Renal cortex interstitium (tissue), 11 donors: Measurements from ENCODE around the gene SKIC8. TPM values are rescaled to one million over a fixed set of nuclear protein-coding genes. Genes with fewer than 3 reads are reported as not detected.
A peak's percentile ranks its signal among the peaks of the same experiment; 100 is the strongest.

Source experiments
- DNase-seq, 11 donors: peaks; one replicate each; pipeline ENCODE4 v3.0.0-alpha.2; 2013; ENCODE audit warnings: low read depth in 9 of 11, low spot score in 4 of 11; ENCODE audit errors: extremely low read depth in 1 of 11
- polyA plus RNA-seq, 3 donors: library from polyadenylated mRNA; unstranded; fragments of 120-200 nt; gene quantifications; one replicate each; pipeline ENCODE4 v1.2.1, GENCODE V29; 2013; ENCODE audit not compliant: insufficient read length in 3 of 3

The SKIC8 gene
- polyA plus RNA-seq, 3 donors: 103 to 108 (median 108) TPM

GRCh38 chr15:78243491-78243941, 55.9 kb downstream of the SKIC8 start:
- peak in 3 of 11 donors; percentile 19 to 35 (median 31) for DNase-seq

DNA sequence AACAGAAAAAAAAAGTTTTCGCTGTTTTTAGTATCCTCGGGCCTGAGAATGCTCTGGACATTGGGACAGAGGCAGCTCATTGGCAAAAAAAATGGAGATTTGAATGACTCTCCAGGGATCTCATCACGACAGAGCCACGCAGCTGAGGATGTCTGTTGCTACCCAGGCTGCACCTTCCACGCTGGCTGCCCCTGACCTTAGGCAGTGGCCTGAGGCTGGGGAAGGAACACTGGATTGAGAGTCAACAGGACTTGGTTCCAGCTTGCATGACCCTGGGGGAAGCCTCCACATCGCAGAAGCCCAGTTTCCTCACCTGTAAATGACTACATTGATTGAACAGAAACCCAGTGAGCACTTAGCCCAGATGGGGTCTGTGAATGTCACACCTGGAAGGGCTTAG, 56.4 kb downstream of the SKIC8 start:
- no peak for DNase-seq

DNA sequence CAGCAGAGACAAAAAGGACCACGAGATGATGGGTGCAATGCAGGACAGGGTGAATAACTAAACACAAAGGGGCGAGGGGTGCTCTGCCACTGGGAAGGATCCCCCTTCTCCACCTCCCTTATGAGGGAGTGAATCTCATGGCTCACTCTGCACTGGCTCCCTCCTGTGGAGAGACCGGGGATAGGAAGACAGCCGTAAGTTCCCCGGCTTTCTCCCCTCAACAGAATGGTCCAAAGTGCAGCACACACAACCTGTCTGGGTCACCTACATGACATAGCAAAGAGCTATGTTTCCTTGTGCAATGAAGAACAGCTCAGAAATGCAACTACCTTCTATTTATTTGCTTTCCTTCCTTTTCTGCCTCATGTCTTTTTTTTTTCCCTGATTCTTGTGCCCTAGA, 57.3 kb downstream of the SKIC8 start:
- DNase-seq: no peak

DNA sequence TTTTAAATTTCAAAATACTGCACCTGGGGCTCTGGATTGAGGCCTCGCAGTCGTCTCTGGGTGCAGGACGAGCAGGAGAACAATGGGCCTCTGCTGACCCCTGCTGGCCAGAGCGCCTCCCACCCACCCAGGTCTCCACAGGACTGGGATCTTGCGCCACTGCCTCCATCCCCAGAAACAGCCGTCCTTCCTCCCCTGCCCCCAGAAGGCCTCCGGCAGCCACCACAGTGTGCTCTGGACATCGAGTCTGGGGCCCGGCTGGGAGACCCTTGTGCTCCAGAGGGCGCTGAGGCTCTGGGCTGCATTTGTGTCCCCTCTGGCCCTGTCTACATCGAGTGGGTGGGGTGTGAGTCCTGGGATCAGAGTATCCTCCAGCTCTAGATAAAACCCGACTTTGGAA, 58.4 kb downstream of the SKIC8 start:
- DNase-seq: peak in 10 of 11 donors; percentile 37 to 71 (median 66)

DNA sequence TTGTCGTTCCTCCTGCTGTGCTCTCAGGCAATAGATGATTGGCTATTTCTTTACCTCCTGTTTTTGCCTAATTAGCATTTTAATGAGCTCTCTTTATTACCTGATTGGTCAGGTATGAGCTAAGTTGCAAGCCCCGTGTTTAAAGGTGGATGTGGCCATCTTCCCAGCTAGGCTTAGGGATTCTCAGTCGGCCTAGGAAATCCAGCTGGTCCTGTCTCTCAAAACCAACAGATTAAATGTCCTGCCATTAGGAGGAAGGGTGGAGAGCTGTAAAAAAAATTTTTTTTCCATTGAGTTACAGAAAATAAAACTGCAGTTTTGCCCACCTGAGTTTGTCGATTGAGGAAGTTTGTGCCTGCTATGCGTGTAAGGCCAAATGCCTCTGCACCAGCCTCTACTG, 59.6 kb downstream of the SKIC8 start:
- no peak for DNase-seq

DNA sequence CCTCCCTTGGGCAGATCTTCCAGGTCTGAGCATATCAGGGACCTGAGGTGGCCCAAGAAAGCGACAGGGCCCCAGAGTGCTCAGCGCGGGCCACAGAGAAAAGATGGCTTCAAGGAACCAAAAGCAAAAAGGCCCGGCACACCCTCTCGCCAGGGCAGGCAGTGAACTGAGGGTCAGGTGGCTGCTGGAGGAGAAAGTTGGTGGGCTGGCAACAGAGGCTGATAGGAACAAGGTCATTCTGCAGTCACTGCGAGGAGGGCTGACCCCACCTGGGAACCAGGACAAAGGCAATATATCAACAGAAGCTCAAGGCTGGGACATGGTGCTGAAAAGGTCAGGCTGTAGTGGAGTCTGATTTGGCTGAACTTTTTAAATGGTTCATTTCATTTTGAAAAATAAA, 62.3 kb downstream of the SKIC8 start:
- no peak for DNase-seq

GRCh38 chr15:78236491-78236890, 62.9 kb downstream of the SKIC8 start:
- no peak for DNase-seq

DNA sequence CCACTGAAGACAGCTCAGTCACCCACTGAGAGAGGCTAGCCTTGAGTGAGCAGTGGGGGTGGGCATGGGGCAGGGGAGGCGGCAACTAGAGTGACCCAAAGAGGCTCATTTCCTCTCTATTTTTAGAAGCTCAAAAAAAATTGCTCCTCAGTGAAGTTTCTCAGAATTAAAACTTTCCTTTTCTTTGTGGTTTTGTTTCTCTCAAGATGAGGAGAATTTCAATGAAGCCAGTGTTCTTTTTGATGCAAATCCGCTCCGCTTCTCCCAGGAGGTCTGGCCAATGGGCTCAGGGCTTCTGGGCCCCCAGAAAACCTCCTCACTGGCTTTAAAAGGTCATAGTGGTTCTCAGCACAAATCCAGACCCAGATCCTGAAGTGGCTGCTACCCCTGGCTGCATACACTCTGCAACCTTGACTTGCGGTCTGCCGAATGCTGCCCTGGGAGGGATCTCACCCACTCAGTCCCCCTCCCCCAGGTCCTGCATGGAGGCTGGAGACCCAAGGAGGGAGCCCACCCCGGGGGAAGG, 64.8 kb downstream of the SKIC8 start, which contains the start of gene ACSBG1:
TSS of gene ACSBG1 (minus strand) at position 51 of the 526 bp plus-strand sequence. CDS start 64 bp downstream, outside the sequence.
- DNase-seq: no peak

GRCh38 chr15:78233496-78233895, 65.9 kb downstream of the SKIC8 start:
- no peak for DNase-seq

Other genes starting within 250 kb of the SKIC8 start
- gene TBC1D2B, start 221.9 kb downstream of the SKIC8 start, polyA plus RNA-seq: 10 to 100 TPM; 27.7 to 30.5 (median 29.8) TPM
- under 1 TPM; 0.44 to 0.83 (median 0.65) TPM for gene SH2D7, start 207.0 kb downstream of the SKIC8 start, polyA plus RNA-seq
- 10 to 100 TPM; 27.6 to 38.4 (median 29.0) TPM for gene CIB2, start 168.2 kb downstream of the SKIC8 start, polyA plus RNA-seq
- 10 to 100 TPM; 48.8 to 54.3 (median 52.6) TPM for gene IDH3A, start 150.2 kb downstream of the SKIC8 start, polyA plus RNA-seq
- 1 to 10 TPM; 1.1 to 1.7 (median 1.5) TPM for gene ACSBG1, start 65.0 kb downstream of the SKIC8 start, polyA plus RNA-seq
- gene DNAJA4, start 35.0 kb downstream of the SKIC8 start, polyA plus RNA-seq: 10 to 100 TPM; 23.4 to 32.4 (median 25.3) TPM
- gene CRABP1, start 40.7 kb upstream of the SKIC8 start, polyA plus RNA-seq: 10 to 100 TPM; 35.2 to 56.2 (median 44.5) TPM
- gene IREB2, start 138.6 kb upstream of the SKIC8 start, polyA plus RNA-seq: 10 to 100 TPM; 57.0 to 73.9 (median 68.4) TPM
- 1 to 10 TPM; 7.2 to 9.8 (median 8.6) TPM for gene HYKK, start 208.0 kb upstream of the SKIC8 start, polyA plus RNA-seq
- 100 to 1,000 TPM; 230 to 296 (median 252) TPM for gene PSMA4, start 240.8 kb upstream of the SKIC8 start, polyA plus RNA-seq